CD14-positive monocyte (primary cell): ENCODE measurements around the gene PPIL4. TPM values are rescaled to one million over a fixed set of nuclear protein-coding genes. Genes with fewer than 3 reads are reported as not detected.

Experiments
- DNase-seq, 3 donors: peaks; one replicate each; pipeline ENCODE4 v3.0.0-alpha.2; 2011 to 2022
- H2AFZ ChIP-seq: 2 replicates; pipeline ENCODE4 v1.6.0; 2012; ENCODE audit warnings: mild to moderate bottlenecking, low read depth, low read length, inconsistent platforms; ENCODE audit not compliant: insufficient read depth, poor library complexity, severe bottlenecking
- H3K27ac ChIP-seq, 2 donors: 1 replicate in 1 of 2; 2 replicates in 1 of 2; pipeline ENCODE4 v1.5.1; 2012 to 2013; ENCODE audit warnings: low read length in 2 of 2, control low read depth in 1 of 2, inconsistent platforms in 1 of 2, low read depth in 1 of 2, mild to moderate bottlenecking in 1 of 2
- H3K27me3 ChIP-seq, 2 donors: one replicate each; pipeline versions ENCODE4 v1.6.0 to v1.6.1; 2011 to 2013; ENCODE audit warnings: low read length in 2 of 2; ENCODE audit not compliant: control insufficient read depth in 2 of 2, insufficient read depth in 2 of 2
- H3K36me3 ChIP-seq, 2 donors: replicated peaks in 1 of 2; 1 replicate in 1 of 2; 2 replicates in 1 of 2; pipeline versions ENCODE4 v1.5.1 to v1.6.1; 2012 to 2013; ENCODE audit warnings: low read length in 2 of 2, control low read depth in 1 of 2, inconsistent platforms in 1 of 2, mild to moderate bottlenecking in 1 of 2; ENCODE audit not compliant: insufficient read depth in 2 of 2, control insufficient read depth in 1 of 2
- H3K4me1 ChIP-seq, 2 donors: 1 replicate in 1 of 2; 2 replicates in 1 of 2; pipeline versions ENCODE4 v1.5.1 to v1.6.1; 2012 to 2013; ENCODE audit warnings: low read length in 2 of 2, control low read depth in 1 of 2, inconsistent platforms in 1 of 2, mild to moderate bottlenecking in 1 of 2, moderate library complexity in 1 of 2; ENCODE audit not compliant: insufficient read depth in 2 of 2, control insufficient read depth in 1 of 2
- H3K4me2 ChIP-seq: replicated peaks from 2 replicates; pipeline ENCODE3; 2012; ENCODE audit warnings: low read length, moderate library complexity, mild to moderate bottlenecking; ENCODE audit not compliant: poor library complexity, severe bottlenecking; ENCODE audit errors: extremely low read depth
- H3K4me3 ChIP-seq, 3 experiments: fragments of 200-600 bp in 1 of 3; sonication (generic) in 1 of 3; replicated peaks in 1 of 3; 1 replicate in 2 of 3; 2 replicates in 1 of 3; pipeline ENCODE4 v1.5.1; 2011 to 2013; ENCODE audit warnings: low read length in 3 of 3, mild to moderate bottlenecking in 3 of 3, control low read depth in 2 of 3, low read depth in 2 of 3, inconsistent platforms in 1 of 3, moderate library complexity in 1 of 3
- H3K79me2 ChIP-seq: 2 replicates; pipeline ENCODE4 v1.6.0; 2012; ENCODE audit warnings: mild to moderate bottlenecking, control low read depth, inconsistent platforms, low read length, moderate library complexity; ENCODE audit not compliant: insufficient read depth
- H3K9ac ChIP-seq: 2 replicates; pipeline ENCODE4 v1.6.0; 2017; ENCODE audit warnings: low read length, mild to moderate bottlenecking; ENCODE audit not compliant: insufficient read depth, poor library complexity, severe bottlenecking
- H3K9me3 ChIP-seq, 2 donors: replicated peaks in 1 of 2; 1 replicate in 1 of 2; 2 replicates in 1 of 2; pipeline versions ENCODE4 v1.5.1 to v1.6.1; 2012 to 2013; ENCODE audit warnings: low read length in 2 of 2, control low read depth in 1 of 2; ENCODE audit not compliant: control insufficient read depth in 1 of 2, insufficient read depth in 1 of 2
- H4K20me1 ChIP-seq: 2 replicates; pipeline ENCODE4 v1.6.0; 2012; ENCODE audit warnings: mild to moderate bottlenecking, low read length, control low read depth, moderate library complexity; ENCODE audit not compliant: insufficient read depth
- H3K27ac Mint-ChIP-seq, 7 donors: one replicate each; pipeline ENCODE4 v1.8.0; 2020; ENCODE audit warnings: mild to moderate bottlenecking in 7 of 7, mixed read lengths in 7 of 7, moderate library complexity in 6 of 7, inconsistent platforms in 2 of 7
- H3K27me3 Mint-ChIP-seq, 3 donors: one replicate each; pipeline ENCODE4 v1.8.0; 2021 to 2022; ENCODE audit warnings: low read depth in 3 of 3, mild to moderate bottlenecking in 3 of 3, mixed read lengths in 3 of 3, moderate library complexity in 3 of 3, inconsistent platforms in 1 of 3
- H3K36me3 Mint-ChIP-seq, 2 donors: one replicate each; pipeline ENCODE4 v1.8.0; 2020; ENCODE audit warnings: mixed read lengths in 2 of 2, inconsistent platforms in 1 of 2, mild to moderate bottlenecking in 1 of 2
- H3K4me1 Mint-ChIP-seq: one replicate; pipeline ENCODE4 v1.8.0; 2020; ENCODE audit warnings: mild to moderate bottlenecking, mixed read lengths
- H3K4me3 Mint-ChIP-seq, 2 donors: one replicate each; pipeline ENCODE4 v1.8.0; 2020; ENCODE audit warnings: mild to moderate bottlenecking in 2 of 2, mixed read lengths in 2 of 2, moderate library complexity in 1 of 2
- H3K9me3 Mint-ChIP-seq, 7 donors: one replicate each; pipeline ENCODE4 v1.8.0; 2020 to 2022; ENCODE audit warnings: mixed read lengths in 7 of 7, mild to moderate bottlenecking in 6 of 7, moderate library complexity in 6 of 7, inconsistent platforms in 2 of 7
- WGBS: methylation state at CpG from one replicate; pipeline ENCODE4 v1.1.5; 2013; ENCODE audit warnings: missing lambda C conversion rate; ENCODE audit not compliant: insufficient coverage; 5-methylcytosine and 5-hydroxymethylcytosine counted together
- intact Hi-C, 2 donors: fragments of 100-400 bp; cut with micrococcal nuclease; formaldehyde crosslinking; loops; one replicate each; pipeline versions ENCODE4 v1.15.0 to v1.15.1; 2023
- polyA plus RNA-seq, 3 donors: library from polyadenylated mRNA; depleted of rRNA in 1 of 3; unstranded in 2 of 3; stranded (reverse) in 1 of 3; fragments of 300-500 nt in 2 of 3; fragments of >200 nt in 1 of 3; fragmentation: Illumina TruSeq in 2 of 3; gene quantifications; 1 replicate in 2 of 3; 2 replicates in 1 of 3; pipeline ENCODE4 v1.2.3, GENCODE V29; 2012 to 2021
- TF ChIP-seq, protein P1 (sequence below): fragments of 200-600 bp; IDR thresholded peaks from one replicate; pipeline ENCODE4 v1.8.0; 2022; ENCODE audit warnings: antibody characterized with exemption, mild to moderate bottlenecking

PPIL4 gene
- polyA plus RNA-seq, 3 donors: 3.5 to 9.2 (median 4.4) TPM

DNA sequence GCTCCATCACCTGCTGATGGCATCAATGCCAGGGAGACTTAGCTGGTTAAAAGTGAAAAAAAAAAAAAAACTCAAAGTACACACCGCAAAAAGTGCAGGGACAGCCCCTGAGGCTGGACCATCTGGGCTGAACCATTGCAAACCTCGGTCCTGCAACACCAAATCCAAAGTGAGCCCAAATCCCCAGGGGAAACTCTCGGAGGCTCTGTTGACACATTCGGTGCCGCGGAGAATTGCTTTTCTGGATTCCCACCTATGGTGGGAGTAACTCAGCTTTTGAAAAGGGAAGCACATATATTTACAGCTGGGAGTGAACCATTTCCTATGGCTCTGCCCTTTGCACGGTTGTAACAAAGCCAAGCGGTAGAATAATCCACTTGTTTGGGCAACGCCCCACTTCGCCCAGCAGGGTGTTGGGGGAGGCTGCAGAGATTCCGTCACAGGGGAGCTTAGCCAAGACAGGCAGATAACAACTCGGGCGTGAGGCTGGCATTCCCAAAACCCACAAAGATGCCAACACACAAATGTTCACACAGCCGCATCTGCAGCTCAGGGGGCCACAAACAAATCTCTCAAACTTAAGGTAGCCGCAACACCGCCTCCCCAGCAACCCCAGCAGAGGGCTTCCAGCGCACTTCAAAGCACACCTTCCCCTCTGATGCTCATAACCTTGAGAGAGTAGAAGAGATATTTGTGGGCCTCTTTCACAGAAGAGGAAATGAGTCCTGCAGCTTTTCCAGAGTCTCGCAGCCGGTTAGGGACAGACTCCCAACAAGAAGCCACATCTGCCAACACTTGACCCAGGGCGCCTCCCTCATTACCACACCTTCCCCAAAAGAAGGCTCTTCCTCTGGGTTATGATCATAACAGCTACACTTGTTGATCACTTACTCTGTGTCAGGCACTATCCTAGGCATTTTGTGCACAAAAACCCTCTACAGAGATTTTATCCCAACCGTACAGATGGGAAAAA is 72.5 kb downstream of the PPIL4 start:
- Mint-ChIP-seq H3K4me3 (no peak overlapping the region), H3K9me3 (peaks cover 0 to 3% (median 0%) of the 10 kb centered on the region in 7 donors), H3K36me3 (peaks cover 46 to 57% of the 10 kb centered on the region in 2 donors), H3K27ac (peak overlapping the region in 4 of 7 donors; percentile 5 to 68 (median 28)), H3K27me3 (peaks cover 0 to 2% (median 0%) of the 10 kb centered on the region in 3 donors), H3K4me1 (peaks cover 2% of the 10 kb centered on the region)
- Histone ChIP-seq H3K4me3 (no peak overlapping the region), H3K9me3 (no peaks in the 10 kb centered on the region), H3K36me3 (peaks cover 18 to 42% of the 10 kb centered on the region in 2 donors), H2AFZ (no peak overlapping the region), H3K4me1 (no peaks in the 10 kb centered on the region), H3K79me2 (peaks cover 45% of the 10 kb centered on the region), H3K9ac (no peak overlapping the region), H3K27ac (no peak overlapping the region), H3K4me2 (no peak overlapping the region), H4K20me1 (no peaks in the 10 kb centered on the region), H3K27me3 (no peaks in the 10 kb centered on the region)
- no peak for DNase-seq
- intact Hi-C loops: no loop called here
- TF ChIP-seq, protein P1, sequence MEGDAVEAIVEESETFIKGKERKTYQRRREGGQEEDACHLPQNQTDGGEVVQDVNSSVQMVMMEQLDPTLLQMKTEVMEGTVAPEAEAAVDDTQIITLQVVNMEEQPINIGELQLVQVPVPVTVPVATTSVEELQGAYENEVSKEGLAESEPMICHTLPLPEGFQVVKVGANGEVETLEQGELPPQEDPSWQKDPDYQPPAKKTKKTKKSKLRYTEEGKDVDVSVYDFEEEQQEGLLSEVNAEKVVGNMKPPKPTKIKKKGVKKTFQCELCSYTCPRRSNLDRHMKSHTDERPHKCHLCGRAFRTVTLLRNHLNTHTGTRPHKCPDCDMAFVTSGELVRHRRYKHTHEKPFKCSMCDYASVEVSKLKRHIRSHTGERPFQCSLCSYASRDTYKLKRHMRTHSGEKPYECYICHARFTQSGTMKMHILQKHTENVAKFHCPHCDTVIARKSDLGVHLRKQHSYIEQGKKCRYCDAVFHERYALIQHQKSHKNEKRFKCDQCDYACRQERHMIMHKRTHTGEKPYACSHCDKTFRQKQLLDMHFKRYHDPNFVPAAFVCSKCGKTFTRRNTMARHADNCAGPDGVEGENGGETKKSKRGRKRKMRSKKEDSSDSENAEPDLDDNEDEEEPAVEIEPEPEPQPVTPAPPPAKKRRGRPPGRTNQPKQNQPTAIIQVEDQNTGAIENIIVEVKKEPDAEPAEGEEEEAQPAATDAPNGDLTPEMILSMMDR: no peak
- 90% methylated on average over 9 of the region's 21 CpGs for WGBS

DNA sequence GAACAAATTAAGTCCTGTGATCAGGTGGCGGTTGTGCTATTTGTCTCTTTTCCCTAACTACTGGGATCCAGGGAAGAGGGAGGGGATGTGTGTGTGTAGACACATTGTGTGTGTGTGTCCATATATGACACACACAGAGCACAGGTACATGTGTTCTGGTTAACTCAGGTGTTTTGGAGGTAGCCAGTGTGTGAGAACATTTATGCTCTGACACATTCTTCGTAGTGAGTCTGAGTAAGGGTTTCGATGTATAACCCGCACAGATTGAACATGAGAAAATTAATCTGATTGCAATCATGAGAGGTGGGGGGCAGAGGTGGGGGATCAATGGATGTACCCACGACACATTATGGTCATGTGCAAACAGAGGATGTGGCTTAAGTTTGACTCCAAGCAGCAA is 73.6 kb downstream of the PPIL4 start:
- Histone ChIP-seq H3K4me1 (no peaks in the 10 kb centered on the region), H3K27me3 (no peaks in the 10 kb centered on the region), H3K9me3 (no peaks in the 10 kb centered on the region), H3K36me3 (peaks cover 18 to 42% of the 10 kb centered on the region in 2 donors), H4K20me1 (no peaks in the 10 kb centered on the region), H3K4me3 (no peak overlapping the region), H3K79me2 (peaks cover 35% of the 10 kb centered on the region), H3K4me2 (no peak overlapping the region), H2AFZ (no peak overlapping the region), H3K9ac (no peak overlapping the region), H3K27ac (no peak overlapping the region)
- 93% methylated on average over 3 of the region's 5 CpGs for WGBS
- H3K4me3 Mint-ChIP-seq: no peak overlapping the region
- peaks cover 10% of the 10 kb centered on the region for H3K4me1 Mint-ChIP-seq
- peaks cover 47 to 55% of the 10 kb centered on the region in 2 donors for H3K36me3 Mint-ChIP-seq
- TF ChIP-seq, protein P1: no peak
- no peak for DNase-seq
- peak overlapping the region in 3 of 7 donors; percentile 7 to 42 (median 23) for H3K27ac Mint-ChIP-seq
- peaks cover 0 to 3% (median 0%) of the 10 kb centered on the region in 7 donors for H3K9me3 Mint-ChIP-seq
- H3K27me3 Mint-ChIP-seq: peaks cover 0 to 2% (median 0%) of the 10 kb centered on the region in 3 donors
- intact Hi-C loops: no loop called here
